SKM-1 treated with dmso at 0.1 percent for 144 hours (cell line): Measurements from ENCODE around the gene UIMC1.
A peak's percentile ranks its signal among the peaks of the same experiment; 100 is the strongest.
"Not testable (repeated sequence)": the region's sequence is repeated elsewhere in the genome, so short reads cannot be mapped to it uniquely, and the experiment has no call there.

Experiments
- DNase-seq: peaks from one replicate; lab custom pipeline; 2025; ENCODE audit not compliant: unreplicated experiment; lab: John Stamatoyannopoulos, UW

The UIMC1 gene

GRCh38 chr5:177010153-177010552 lies 3.6 kb upstream of the UIMC1 start:
- DNase-seq: no peak

- DNase-seq: no peak
These were observed 2.1 kb upstream of the UIMC1 start for GRCh38 chr5:177008716-177009115.

- DNase-seq: peak; percentile 36
These were observed 837 bp downstream of the UIMC1 start for GRCh38 chr5:177005619-177006264.

- DNase-seq: no peak
These were observed 1.6 kb downstream of the UIMC1 start for GRCh38 chr5:177004961-177005360.

GRCh38 chr5:177003649-177004048 lies 2.9 kb downstream of the UIMC1 start:
- DNase-seq: no peak

GRCh38 chr5:176999526-176999925 lies 7.1 kb downstream of the UIMC1 start:
- not testable (repeated sequence) for DNase-seq

- DNase-seq: no peak
These were observed 7.8 kb downstream of the UIMC1 start for GRCh38 chr5:176998828-176999227.

GRCh38 chr5:176996780-176997179 lies 9.8 kb downstream of the UIMC1 start:
- DNase-seq: no peak

- no peak for DNase-seq
These were observed 10.4 kb downstream of the UIMC1 start for GRCh38 chr5:176995896-176996767.

- no peak for DNase-seq
These were observed 11.5 kb downstream of the UIMC1 start for GRCh38 chr5:176995122-176995490.

- peak; percentile 97 for DNase-seq
These were observed 12.0 kb downstream of the UIMC1 start for GRCh38 chr5:176994460-176995121.

- not testable (repeated sequence) for DNase-seq
These were observed 13.5 kb downstream of the UIMC1 start for GRCh38 chr5:176993081-176993480.

GRCh38 chr5:176987583-176987982 lies 19.0 kb downstream of the UIMC1 start:
- DNase-seq: no peak

- no peak for DNase-seq
These were observed 20.3 kb downstream of the UIMC1 start for GRCh38 chr5:176986280-176986679.

- DNase-seq: no peak
These were observed 21.1 kb downstream of the UIMC1 start for GRCh38 chr5:176985516-176985915.

- not testable (repeated sequence) for DNase-seq
These were observed 22.4 kb downstream of the UIMC1 start for GRCh38 chr5:176984176-176984575.

GRCh38 chr5:176983593-176983992 lies 23.0 kb downstream of the UIMC1 start:
- DNase-seq: not testable (repeated sequence)

GRCh38 chr5:176983112-176983511 lies 23.5 kb downstream of the UIMC1 start:
- DNase-seq: not testable (repeated sequence)

- no peak for DNase-seq
These were observed 25.8 kb downstream of the UIMC1 start for GRCh38 chr5:176980818-176981217.

- DNase-seq: no peak
These were observed 26.9 kb downstream of the UIMC1 start for GRCh38 chr5:176979669-176980068.

- no peak for DNase-seq
These were observed 40.9 kb downstream of the UIMC1 start for GRCh38 chr5:176965633-176966032.

GRCh38 chr5:176959051-176959450 lies 47.5 kb downstream of the UIMC1 start:
- DNase-seq: peak; percentile 34
